ENCODE results near the gene FRAT1. TPM values are rescaled to one million over a fixed set of nuclear protein-coding genes. Genes with fewer than 3 reads are reported as not detected.

The FRAT1 gene
- total and polyA plus RNA-seq, 2 of the 13 experiments (the other 11 are each of a cell fraction or from before 2014, with no cell fraction given) = 1.7 to 2.3 TPM

- TF ChIP-seq HINFP (CRISPR knock-in tag; IDR thresholded peaks at IDR 0.05; ENCODE audit: low read depth) = peak; percentile 88
- peak; percentile 45 for TF ChIP-seq RBM39 (IDR thresholded peaks at IDR 0.05; ENCODE audit: low read depth, low read length, poor library complexity, severe bottlenecking)
- peak; percentile 46; the same call in 1 of the 2 replicates for TF ChIP-seq ZNF563 (CRISPR knock-in tag; IDR thresholded peaks at IDR 0.05)
- TF ChIP-seq SNAI1 (CRISPR knock-in tag; IDR thresholded peaks at IDR 0.05; ENCODE audit: borderline replicate concordance) = no peak
- TF ChIP-seq FOXK1 (CRISPR knock-in tag; IDR thresholded peaks at IDR 0.05; ENCODE audit: borderline replicate concordance, low read depth) = peak; percentile 96
- peak; percentile 35; the same call in 1 of the 2 replicates for TF ChIP-seq ZNF788 (CRISPR knock-in tag; IDR thresholded peaks at IDR 0.05; ENCODE audit: borderline replicate concordance)
- TF ChIP-seq ZNF543 (CRISPR knock-in tag; IDR thresholded peaks at IDR 0.05) = peak; percentile 64; the same call in 1 of the 2 replicates
- no peak for TF ChIP-seq LBX2 (CRISPR knock-in tag; IDR thresholded peaks at IDR 0.05; ENCODE audit: borderline replicate concordance)
- TF ChIP-seq MTA3 (CRISPR knock-in tag; IDR thresholded peaks at IDR 0.05) = no peak
- TF ChIP-seq PCBP1 (IDR thresholded peaks at IDR 0.05; ENCODE audit: borderline replicate concordance, low read depth, low read length) = peak; percentile 21; the same call in 1 of the 2 replicates
- TF ChIP-seq ARID3A (IDR thresholded peaks at IDR 0.05; ENCODE audit: low read depth, low read length) = no peak
- TF ChIP-seq SMAD3 (CRISPR knock-in tag; IDR thresholded peaks at IDR 0.05) = peak; percentile 64; the same call in 1 of the 2 replicates
- TF ChIP-seq ZNF800 (CRISPR knock-in tag; IDR thresholded peaks at IDR 0.05) = no peak
- TF ChIP-seq ZFAT (CRISPR knock-in tag; conservative IDR thresholded peaks at IDR 0.05) = no peak
- TF ChIP-seq NFKB2 (CRISPR knock-in tag; IDR thresholded peaks at IDR 0.05; ENCODE audit: borderline replicate concordance) = peak; percentile 72; the same call in 1 of the 2 replicates
- 0 out of 2 replicates have a peak, but pooled peaks have one; percentile 65 for TF ChIP-seq ZNF33B (CRISPR knock-in tag; IDR thresholded peaks at IDR 0.05)
- TF ChIP-seq SP1 (IDR thresholded peaks at IDR 0.05) = no peak
- peak; percentile 34; the same call in 1 of the 2 replicates for TF ChIP-seq SP1 (CRISPR knock-in tag; IDR thresholded peaks at IDR 0.05)
- TF ChIP-seq TRAFD1 (CRISPR knock-in tag; IDR thresholded peaks at IDR 0.05; ENCODE audit: borderline replicate concordance) = no peak
These were observed 15.5 kb downstream of the FRAT1 start, which contains the start of gene FRAT2 (continued) for GRCh38 chr10:97334370-97335175.

Measured in HepG2 (cell line).